Measurements from ENCODE around the gene AOC3.

- TF ChIP-seq MAX (IDR thresholded peaks at IDR 0.05) (no peak), PAX8 (CRISPR knock-in tag; IDR thresholded peaks at IDR 0.05; ENCODE audit: borderline replicate concordance) (no peak), E2F1 (CRISPR knock-in tag; IDR thresholded peaks at IDR 0.05) (no peak), ZNF17 (CRISPR knock-in tag; IDR thresholded peaks at IDR 0.05) (no peak), NR2C2 (CRISPR knock-in tag; IDR thresholded peaks at IDR 0.05; ENCODE audit: borderline replicate concordance) (no peak), JUND (CRISPR knock-in tag; IDR thresholded peaks at IDR 0.05) (no peak), POLR2A (IDR thresholded peaks at IDR 0.05; ENCODE audit: insufficient read depth in 1 of 2, low read depth in 2 of 2, low read length in 2 of 2) (no peak), TBX3 (IDR thresholded peaks at IDR 0.05; ENCODE audit: borderline replicate concordance) (no peak), ZBTB1 (CRISPR knock-in tag; IDR thresholded peaks at IDR 0.05; ENCODE audit: borderline replicate concordance) (no peak), ZNF737 (CRISPR knock-in tag; IDR thresholded peaks at IDR 0.05; ENCODE audit: borderline replicate concordance) (no peak)
These were observed 32.6 kb upstream of the AOC3 start for GRCh38 chr17:42818379-42818778.

All from HepG2 (cell line).